Raji (cell line): ENCODE measurements around the gene UHRF2.

Experiments
- POLR2A ChIP-seq: IDR thresholded peaks from 2 replicates; pipeline ENCODE4 v1.6.1; 2011; ENCODE audit warnings: low read depth, low read length, control low read depth; ENCODE audit not compliant: insufficient read depth

Gene UHRF2

GRCh38 chr9:6512085-6512657, 99.2 kb downstream of the UHRF2 start:
- TF ChIP-seq POLR2A, result no peak

GRCh38 chr9:6522263-6522662, 109.3 kb downstream of the UHRF2 start:
- TF ChIP-seq POLR2A, result no peak

- TF ChIP-seq POLR2A, result no peak
These were observed 112.5 kb downstream of the UHRF2 start for GRCh38 chr9:6525326-6526045.

GRCh38 chr9:6535594-6535993, 122.6 kb downstream of the UHRF2 start:
- no peak for TF ChIP-seq POLR2A

- TF ChIP-seq POLR2A, result no peak
These were observed 125.7 kb downstream of the UHRF2 start for GRCh38 chr9:6538666-6539071.

- TF ChIP-seq POLR2A, result no peak
These were observed 130.2 kb downstream of the UHRF2 start for GRCh38 chr9:6543204-6543603.

- no peak for TF ChIP-seq POLR2A
These were observed 132.2 kb downstream of the UHRF2 start for GRCh38 chr9:6545017-6545691.

- no peak for TF ChIP-seq POLR2A
These were observed 136.3 kb downstream of the UHRF2 start for GRCh38 chr9:6549106-6549800.

- TF ChIP-seq POLR2A, result no peak
These were observed 138.1 kb downstream of the UHRF2 start for GRCh38 chr9:6551136-6551535.

GRCh38 chr9:6552033-6552432, 139.0 kb downstream of the UHRF2 start:
- no peak for TF ChIP-seq POLR2A

- TF ChIP-seq POLR2A, result no peak
These were observed 139.6 kb downstream of the UHRF2 start for GRCh38 chr9:6552498-6553121.

GRCh38 chr9:6553866-6554265, 140.9 kb downstream of the UHRF2 start:
- TF ChIP-seq POLR2A, result no peak
